A172 (cell line): ENCODE data around the gene ARID5B. TPM values are rescaled to one million over a fixed set of nuclear protein-coding genes. Genes with fewer than 3 reads are reported as not detected.

Experiments used
- DNase-seq: peaks from one replicate; pipeline ENCODE4 v3.0.0-alpha.2; 2015; ENCODE audit warnings: low spot score
- total RNA-seq: library from RNA; depleted of rRNA; stranded (reverse); fragments of >200 nt; shearing (Covaris generic); gene quantifications from 2 replicates; pipeline ENCODE4 v1.2.3, GENCODE V29; 2014

The ARID5B gene
- total RNA-seq, 1 experiment from 2014 or later: 17.6 TPM

DNA sequence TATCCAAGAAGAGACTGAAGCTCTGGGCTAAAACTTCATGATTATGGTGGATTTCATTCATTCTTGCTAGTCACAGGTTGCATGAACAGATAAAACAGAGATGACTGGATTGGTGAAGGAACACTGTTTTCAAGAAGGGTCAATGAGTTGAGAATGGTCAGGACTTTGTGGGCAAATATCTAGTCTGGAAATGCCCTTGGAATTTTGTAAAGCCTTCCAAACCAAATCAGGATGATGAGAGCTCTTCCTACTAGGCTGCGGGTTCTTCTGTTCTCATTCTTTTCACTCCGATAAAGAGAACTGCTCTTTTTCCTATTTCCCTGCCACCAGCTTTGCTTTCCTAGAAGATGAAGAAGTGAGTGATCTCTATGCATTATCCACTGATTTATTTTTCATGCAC, 171.4 kb downstream of the ARID5B start:
- DNase-seq: no peak

- DNase-seq: no peak
These were observed 171.9 kb downstream of the ARID5B start for GRCh38 chr10:62073429-62073828.

DNA sequence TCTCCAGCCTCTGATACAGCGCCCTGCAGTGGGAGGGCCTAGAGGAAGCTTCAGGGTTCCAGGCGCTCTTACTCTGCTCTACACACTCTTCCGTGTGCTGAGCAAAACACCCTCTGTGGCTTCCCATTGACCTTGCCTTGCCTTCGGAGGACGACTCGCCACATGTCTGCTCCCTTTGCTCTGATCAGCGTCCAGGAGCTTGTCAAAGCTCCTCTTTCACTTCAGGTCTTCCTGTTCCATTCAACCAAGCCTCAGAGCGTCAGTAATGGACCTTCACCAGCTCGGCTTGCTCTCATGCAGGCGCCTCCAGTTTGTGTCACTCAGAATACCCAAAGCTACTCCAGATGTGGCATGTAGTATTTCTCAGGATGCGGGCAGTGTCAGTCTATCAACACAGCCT, 173.9 kb downstream of the ARID5B start:
- DNase-seq: no peak

GRCh38 chr10:62075912-62076311, 174.4 kb downstream of the ARID5B start:
- DNase-seq: peak; percentile 14

- DNase-seq: peak; percentile 64
These were observed 175.4 kb downstream of the ARID5B start for GRCh38 chr10:62076891-62077290.

DNA sequence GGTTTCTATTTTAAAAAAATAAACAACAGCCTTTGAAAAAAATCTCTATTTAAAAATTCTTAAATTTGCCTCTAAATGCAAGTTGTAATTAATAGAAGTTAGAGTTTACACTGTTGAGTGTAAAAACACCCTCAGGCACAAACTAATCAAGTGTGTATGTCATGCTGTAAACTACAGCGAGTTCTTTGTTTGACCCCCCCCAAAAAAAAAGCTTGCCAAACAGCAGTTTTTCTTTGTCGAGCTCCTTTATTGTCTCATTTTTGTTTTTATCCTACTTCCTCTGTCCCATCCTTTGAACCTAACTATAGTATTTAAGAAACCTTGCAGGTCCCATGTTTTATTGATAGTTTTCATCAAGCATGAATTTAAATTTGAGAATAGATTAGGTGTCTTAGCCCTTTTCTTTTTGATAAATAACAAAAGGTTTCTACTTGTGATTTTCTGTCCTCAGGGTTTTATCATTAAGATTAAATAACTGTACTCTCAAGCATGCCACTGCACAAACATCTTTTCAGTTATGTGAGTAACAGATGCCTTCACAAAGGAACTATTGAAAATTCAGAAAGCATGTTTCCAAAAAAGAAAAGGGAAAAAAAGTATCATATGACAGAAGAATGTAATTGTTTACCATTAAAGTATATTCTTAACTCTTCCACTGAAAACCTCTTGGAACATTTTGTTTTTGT, 176.0 kb downstream of the ARID5B start:
- DNase-seq: no peak

DNA sequence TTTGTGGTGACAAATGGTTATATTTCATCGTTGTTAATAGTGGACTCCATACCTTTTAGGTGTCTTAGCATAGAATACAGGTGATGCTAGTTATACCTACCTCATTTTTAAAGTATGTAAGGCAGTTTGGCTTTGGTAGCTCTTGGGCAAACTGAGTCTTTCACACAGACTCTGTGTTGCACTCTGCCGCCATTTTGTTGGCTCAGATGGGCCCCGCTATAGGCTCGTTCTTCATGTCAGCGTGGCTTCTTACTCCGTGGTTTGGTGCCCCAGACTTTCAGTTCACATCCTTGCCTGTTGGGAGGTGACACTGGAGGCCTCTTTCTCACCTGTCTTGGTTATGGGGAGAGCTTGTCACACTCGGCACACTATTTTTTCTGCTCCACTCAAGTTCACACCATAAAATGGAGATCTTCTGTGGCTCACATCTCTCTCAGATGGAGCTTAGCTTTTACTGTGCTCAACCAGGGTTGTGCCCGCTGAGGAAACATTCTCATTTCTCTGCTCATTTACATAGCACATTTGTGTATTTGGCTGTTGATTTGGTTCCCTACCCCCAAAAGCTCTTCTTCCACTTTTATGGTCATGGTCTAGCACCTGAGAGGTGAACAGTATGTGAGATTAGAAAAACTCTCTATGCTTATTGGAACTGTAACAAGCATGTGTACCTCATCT, 178.5 kb downstream of the ARID5B start:
- no peak for DNase-seq

GRCh38 chr10:62080905-62081304, 179.4 kb downstream of the ARID5B start:
- DNase-seq: no peak

DNA sequence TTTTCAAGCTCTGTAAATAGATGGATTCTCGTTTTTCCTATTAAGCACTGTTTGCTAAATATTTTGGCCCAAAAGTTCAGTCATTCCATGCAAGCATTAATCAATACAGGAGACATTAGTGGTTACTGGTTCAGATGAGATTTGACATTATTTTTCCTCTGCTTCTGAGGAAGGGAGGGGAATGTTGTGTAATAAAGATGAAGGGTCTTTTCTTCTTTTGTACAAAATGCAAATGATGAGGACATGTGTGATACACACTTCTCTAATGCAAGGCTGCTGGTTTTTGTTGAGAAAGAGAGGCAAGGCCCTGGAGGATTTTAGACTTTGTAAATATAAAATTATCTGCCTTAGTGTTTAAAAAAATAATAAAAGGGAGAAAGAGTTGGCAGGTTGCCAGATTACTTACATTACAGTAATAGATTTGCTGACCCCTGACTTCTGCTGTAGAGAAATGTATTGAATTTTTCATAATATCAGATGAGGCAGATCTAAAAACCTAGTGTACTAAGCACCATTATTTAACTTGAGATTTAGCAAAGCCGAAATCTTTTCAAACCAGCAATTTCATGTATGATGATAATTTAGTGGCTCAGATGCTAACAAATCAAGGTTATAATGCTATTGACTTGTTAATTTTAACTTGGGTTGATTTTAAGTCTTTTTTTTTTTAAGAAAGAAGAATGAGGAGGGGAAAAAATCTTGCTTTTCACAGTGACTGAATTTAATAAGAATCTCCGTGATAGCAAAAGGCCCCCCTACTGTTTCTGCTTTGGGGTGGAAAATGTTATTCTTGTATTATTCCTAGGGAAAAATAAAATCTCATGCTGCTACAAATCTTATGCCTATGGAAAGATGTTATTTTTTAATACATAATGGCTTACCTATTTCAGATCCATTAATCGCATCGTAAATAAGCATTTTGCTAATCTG, 180.1 kb downstream of the ARID5B start:
- DNase-seq: no peak

- DNase-seq: no peak
These were observed 180.8 kb downstream of the ARID5B start for GRCh38 chr10:62082271-62082656.

- DNase-seq: no peak
These were observed 181.4 kb downstream of the ARID5B start for GRCh38 chr10:62082729-62083411.

DNA sequence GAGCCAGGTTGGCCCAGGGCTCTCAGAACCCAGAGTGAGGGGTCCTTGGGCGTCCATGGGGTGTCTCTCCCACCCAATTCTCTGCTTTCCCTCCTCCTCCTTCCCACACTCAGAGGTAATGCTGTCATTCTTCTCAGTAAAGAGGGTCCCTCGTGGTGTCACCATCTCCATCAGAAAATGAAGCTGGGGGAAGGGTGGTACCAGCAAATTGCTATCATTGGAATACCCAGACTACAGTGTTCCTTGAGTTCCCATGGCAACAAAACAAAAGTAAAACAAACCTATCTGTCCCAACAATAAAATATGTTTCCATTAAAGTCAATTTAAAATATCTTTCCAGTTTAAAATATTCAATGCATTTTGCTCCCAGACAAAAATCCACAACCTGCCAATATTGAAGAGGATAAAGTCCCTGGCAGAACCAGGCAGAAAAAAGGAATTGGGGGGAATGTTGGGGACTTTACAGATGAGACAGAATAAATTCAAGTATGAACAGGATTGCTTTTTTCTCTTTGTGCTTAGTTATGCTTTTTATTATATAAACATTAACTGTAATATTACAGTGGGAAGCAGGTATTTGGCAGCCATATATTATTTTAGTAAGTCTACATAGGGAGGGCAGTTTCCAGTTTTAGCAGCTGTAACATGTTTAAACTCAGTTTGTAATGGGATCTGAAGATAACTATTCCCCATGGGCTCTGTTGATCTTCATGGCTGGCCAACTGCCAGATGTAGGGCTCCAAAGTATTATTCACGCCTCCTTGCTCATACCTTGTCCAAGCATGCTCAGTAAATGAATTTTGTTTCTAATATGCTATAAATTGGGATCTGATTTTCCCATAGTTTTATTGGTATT, 182.1 kb downstream of the ARID5B start:
- no peak for DNase-seq

- DNase-seq: no peak
These were observed 183.0 kb downstream of the ARID5B start for GRCh38 chr10:62084451-62084850.

- no peak for DNase-seq
These were observed 183.9 kb downstream of the ARID5B start for GRCh38 chr10:62085404-62085803.

GRCh38 chr10:62085821-62086220, 184.3 kb downstream of the ARID5B start:
- no peak for DNase-seq

DNA sequence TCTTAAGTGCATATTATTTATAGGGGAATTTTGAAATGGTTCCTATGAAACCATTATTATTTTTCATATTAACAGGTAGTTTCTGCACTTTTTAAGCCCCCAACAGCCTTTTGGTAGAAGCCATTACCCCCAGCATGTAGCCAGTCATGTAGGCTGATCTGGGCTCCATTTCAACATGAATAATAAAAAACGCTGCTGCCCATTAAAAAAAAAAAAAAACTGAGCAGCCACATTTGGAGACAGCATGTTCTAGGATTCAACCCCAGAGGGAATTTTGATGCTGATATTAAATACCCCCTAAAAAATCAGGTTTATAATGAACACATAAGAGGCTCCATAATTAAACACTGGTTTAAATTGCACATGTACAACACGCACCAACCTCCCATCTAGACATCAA, 185.8 kb downstream of the ARID5B start:
- DNase-seq: no peak

- no peak for DNase-seq
These were observed 187.3 kb downstream of the ARID5B start for GRCh38 chr10:62088786-62089185.

- no peak for DNase-seq
These were observed 191.0 kb downstream of the ARID5B start for GRCh38 chr10:62092301-62093030.

- peak; percentile 86 for DNase-seq
These were observed 192.4 kb downstream of the ARID5B start for GRCh38 chr10:62093863-62094291.
